HG03060 (cell line): ENCODE results near the gene ADAP2.
"Not testable (repeated sequence)": the region's sequence is repeated elsewhere in the genome, so short reads cannot be mapped to it uniquely, and the experiment has no call there.

ENCODE experiments used
- ATAC-seq: cut with Tn5 transposase; IDR thresholded peaks from one replicate; pipeline ENCODE4 v1.9.1; 2021; ENCODE audit warnings: low read depth, moderate number of reproducible peaks; ENCODE audit not compliant: unreplicated experiment

ADAP2 gene, protein sequence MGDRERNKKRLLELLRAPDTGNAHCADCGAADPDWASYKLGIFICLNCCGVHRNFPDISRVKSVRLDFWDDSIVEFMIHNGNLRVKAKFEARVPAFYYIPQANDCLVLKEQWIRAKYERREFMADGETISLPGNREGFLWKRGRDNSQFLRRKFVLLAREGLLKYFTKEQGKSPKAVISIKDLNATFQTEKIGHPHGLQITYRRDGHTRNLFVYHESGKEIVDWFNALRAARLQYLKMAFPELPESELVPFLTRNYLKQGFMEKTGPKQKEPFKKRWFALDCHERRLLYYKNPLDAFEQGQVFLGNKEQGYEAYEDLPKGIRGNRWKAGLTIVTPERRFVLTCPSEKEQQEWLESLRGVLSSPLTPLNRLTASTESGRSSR

DNA sequence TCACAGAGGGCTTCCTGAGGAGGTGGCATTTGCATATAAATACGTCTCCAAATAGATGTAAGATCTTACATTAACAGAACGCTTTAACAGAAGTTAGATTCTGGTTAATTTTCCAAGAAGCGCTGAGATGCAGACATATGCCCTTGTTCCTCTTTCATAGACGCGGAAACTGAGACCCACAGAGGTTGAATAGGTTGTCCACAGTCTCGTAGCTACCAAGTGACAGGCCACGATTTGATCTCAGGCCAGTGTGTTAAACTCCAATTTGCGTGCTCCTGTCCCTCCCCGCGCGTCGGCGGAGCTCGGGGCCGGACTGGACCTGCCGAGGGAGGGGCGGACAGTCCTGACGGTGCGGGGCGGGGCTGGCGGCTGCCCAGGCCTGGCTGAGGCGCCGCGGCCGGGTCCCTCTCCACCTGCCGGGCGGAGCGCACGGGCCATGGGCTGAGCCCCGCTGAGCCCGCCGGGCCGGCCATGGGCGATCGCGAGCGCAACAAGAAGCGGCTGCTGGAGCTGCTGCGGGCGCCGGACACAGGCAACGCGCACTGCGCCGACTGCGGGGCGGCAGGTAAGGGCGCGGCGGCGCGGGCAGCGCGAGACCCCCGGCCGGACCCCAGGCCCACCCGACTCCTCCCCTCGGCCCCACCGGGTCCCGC lies at the start of gene ADAP2:
ADAP2 (plus strand) TSS at position 402 of the 653 bp plus-strand sequence; CDS start at position 472, 70 bp downstream.
- ATAC-seq = no peak

DNA sequence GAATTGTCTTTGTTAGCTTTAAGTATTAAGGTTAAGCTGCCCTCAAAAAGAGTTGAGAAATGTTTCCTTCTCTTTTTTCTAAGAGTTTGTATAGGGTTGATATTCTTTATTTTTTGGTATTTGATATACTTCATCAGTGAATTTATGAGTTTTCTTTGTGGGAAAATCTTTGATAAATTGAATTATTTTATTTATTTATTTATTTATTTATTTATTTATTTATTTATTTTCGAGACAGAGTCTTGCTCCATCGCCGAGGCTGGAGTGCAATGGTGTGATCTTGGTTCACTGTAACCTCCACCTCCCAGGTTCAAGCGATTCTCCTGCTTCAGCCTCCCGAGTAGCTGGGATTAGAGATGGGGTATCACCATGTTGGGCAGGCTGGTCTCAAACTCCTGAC lies 35.6 kb upstream of the ADAP2 start:
- no peak for ATAC-seq

DNA sequence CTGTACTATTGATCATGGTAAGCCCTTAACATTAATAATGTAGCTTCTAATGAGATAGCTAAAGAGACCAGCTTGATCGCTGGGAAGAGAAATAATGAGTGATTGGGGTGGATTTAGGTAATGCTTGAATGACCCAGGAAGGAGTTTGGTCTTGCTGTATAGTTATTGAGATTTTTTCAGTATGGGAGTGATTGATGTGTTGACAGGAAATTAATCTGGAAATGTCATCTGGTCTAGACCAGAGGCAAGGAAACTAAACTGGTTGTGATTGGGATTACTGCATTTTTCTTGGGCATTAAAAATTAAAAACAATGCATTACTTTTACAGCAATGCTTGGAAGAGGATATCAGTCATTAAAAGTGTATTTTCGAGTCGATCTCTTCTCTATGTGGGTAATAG lies 27.5 kb upstream of the ADAP2 start:
- ATAC-seq = no peak

DNA sequence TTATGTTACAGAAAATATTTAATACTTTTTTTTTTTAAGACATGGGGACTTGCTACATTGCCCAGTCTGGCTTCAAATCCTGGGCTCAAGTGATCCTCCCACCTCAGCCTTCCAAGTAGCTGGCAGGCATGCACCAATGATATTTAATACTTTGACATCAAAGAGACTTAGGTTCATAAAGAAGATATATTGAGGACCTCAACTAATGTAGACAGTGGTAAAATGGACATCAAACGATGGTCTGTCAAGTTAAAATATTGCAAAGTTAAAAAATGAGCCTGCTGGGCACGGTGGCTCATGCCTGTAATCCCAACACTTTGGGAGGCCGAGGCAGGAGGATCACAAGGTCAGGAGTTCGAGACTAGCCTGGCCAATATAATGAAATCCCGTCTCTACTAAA lies 24.4 kb upstream of the ADAP2 start:
- ATAC-seq = no peak

DNA sequence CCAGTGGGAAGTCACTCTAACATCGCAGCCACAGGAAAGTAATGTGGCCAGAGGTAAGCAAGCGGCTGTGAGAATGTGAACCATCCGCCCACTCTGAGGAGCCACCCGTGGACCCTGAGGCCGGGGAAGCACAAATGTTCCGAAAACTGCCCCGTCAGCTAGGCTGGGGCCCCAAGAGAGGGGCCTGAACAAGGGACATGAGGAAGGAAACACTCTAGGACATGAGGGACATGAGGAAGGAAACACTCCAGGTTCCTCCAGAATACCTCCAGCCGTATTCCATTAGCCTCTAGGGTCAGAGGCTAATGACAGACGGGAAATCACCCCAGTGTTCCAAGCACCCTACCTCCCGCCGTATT lies 16.0 kb upstream of the ADAP2 start:
- peak; percentile 21 for ATAC-seq

DNA sequence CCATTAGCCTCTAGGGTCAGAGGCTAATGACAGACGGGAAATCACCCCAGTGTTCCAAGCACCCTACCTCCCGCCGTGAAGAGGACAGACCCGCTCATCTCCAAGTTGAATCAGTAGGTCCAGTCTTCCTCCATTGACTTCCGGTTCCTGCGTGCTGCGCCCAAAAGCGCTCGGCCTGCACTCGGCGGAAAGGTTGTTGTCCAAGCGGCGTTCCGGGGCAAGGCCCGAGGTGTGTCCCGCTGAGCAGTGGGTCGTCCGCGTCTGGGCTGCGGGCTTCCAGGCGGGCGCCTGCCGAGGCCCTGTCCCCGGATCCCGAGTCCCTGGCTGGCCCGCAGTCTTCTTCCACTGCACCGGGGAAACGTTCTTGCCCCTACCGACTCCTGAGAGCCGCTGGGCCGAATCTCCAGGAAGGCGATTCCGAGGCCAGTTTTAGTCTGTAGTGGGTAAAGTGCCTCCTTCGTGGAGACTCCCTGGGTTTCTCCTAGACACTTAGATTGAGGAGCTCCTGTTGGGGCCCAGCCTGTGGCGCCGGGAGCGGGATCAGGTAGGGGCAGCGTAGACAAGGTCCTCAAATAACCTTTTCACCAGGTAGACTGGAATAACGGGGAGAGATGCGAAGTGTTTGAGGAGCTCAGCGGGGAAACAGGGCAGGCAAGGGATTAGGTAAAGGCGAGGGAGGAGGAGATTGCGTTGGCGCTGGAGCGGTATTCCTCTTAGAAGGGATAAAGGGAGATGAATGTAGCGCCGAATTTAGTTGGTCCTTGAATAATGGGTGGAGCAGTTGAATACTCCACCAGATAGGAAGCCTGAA lies 15.4 kb upstream of the ADAP2 start, which contains the start of gene TEFM:
TEFM (minus strand) TSS at position 138 of the 811 bp plus-strand sequence; CDS start at position 98, 40 bp downstream.
- ATAC-seq = peak; percentile 83

DNA sequence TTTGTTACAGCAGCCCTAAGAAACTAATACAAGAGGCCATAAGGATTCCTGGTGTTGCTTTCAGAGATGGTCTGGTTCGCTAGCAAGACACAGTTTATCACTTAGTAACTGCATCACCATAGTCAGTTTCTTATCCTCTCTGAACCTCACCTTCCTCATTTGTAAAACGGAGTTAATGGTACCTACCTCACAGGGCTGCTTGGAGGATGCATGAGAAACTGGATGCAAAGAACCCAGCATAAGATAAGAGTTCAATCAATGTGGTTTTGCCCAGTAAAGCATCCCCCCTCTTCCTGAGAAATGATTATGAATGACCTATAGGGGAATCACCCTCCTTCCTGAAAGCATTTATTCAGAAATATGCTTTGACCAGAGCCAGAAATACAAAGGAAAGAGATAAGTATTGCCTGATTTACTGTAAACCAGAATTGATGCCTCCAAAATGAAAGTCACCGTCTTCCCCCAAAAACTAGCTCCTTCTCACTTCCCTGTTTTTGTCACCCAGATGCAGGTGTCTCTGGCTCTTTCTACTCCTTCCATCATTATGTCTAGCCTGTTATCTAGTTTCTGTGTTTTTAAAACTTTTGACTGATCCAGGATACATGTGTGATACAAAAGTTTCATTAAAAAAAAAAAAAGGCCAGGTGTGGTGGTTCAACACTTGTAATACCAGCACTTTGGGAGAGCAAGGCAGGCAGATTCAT lies 12.9 kb upstream of the ADAP2 start:
- no peak for ATAC-seq

DNA sequence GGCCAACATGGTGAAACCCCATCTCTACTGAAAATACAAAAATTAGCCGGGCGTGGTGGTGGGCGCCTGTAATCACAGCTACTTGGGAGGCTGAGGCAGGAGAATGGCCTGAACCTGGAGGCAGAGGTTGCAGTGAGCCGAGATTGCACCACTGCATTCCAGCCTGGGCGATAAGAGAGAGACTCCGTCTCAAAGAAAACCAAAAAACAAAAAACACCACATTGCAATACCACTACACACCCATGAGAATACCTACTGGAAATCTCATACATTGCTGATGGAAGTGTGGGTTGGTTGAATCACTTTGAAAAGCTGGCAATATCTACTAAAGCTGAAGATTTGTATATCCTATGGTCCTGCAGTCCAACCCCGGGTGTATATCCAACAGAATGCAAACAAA lies 11.6 kb upstream of the ADAP2 start:
- ATAC-seq = not testable (repeated sequence)

DNA sequence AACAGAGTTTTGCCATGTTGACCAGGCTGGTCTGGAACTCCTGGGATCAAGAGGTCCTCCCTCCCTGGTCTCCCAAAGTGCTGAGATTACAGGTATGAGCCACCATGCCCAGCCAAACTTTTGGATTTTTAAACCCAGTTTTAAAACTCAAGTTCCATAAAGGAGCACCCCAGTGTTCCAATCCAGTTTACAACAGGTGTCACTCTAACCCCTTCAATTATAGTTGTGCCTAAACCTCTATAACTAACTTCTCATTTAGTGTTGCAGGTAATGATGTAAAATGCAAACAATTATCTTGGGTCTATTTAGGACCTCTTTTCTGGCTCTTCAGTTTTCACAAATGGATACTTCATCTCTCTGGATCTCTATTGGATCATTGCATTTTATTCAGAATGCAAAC lies 7.8 kb upstream of the ADAP2 start:
- no peak for ATAC-seq

DNA sequence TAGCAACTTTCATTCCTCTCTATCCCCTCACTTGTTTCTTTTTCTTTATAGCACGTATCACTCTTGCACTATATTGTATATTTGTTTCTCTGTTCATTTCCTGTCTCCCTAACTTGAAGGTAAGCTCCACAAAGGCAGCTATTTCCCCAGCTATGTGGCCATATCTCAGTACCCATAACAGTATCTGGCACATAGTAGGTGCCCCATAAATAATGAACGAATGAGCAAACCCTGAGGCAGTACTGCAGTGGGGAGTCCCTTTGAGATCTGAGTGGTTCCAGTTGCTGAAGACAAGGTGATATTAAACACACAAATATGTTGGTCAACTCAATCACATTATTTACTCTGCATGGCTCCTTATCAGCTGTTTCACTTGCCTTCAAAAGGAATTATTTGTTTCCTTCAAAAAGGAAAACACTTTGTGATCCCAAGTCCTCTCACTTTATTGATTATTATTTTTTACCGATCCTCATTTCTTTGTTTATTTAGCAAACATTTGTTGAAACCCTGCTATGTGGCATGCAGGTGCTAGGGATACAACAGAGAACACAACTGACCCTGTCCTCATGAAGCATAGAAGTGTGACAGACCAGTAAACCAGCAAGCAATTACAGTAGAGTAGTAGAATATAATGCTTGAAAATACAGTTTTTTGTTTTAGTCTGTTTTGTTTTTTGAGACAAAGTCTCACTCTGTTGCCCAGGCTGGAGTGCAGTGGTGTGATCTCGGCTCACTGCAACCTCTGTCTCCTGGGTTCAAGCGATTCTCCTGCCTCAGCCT lies 5.7 kb upstream of the ADAP2 start:
- no peak for ATAC-seq

DNA sequence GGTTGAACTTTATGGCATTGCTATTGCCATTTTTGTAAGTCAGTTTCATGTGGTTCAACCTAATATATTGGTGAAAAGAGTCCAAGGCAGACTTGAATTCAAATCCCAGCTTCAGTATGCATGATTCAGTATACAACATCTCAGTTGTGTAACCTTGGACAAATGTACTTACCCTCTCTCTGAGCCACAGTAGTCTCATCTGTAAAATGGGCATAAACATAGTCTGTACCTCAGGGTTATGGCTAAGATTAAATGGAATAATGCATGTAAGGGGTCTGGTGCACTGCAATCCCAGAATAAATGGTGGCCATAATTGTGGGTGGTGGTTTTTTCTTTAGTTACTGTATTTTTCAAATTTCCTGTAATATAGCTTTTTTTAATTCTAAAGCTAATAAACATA lies 4.7 kb upstream of the ADAP2 start:
- no peak for ATAC-seq

DNA sequence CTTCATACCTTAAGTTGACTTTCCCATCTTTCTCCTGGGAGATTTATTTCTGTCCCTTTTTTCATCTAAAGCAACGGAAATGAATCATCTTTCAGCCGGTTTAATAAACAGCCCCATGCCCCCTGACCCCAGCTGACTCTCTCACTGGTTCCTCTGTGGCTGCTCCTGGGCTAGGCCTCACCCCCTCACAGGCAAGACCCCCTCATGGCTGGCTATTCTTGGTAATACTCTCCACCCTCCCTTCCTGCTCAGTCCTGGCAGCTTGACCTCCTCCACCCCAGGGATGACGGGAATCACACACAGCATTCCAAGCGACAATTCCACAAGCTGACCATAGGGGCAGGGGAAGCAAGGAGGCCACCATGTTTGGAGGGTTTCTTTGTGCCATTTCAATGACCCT lies 1.5 kb upstream of the ADAP2 start:
- no peak for ATAC-seq

DNA sequence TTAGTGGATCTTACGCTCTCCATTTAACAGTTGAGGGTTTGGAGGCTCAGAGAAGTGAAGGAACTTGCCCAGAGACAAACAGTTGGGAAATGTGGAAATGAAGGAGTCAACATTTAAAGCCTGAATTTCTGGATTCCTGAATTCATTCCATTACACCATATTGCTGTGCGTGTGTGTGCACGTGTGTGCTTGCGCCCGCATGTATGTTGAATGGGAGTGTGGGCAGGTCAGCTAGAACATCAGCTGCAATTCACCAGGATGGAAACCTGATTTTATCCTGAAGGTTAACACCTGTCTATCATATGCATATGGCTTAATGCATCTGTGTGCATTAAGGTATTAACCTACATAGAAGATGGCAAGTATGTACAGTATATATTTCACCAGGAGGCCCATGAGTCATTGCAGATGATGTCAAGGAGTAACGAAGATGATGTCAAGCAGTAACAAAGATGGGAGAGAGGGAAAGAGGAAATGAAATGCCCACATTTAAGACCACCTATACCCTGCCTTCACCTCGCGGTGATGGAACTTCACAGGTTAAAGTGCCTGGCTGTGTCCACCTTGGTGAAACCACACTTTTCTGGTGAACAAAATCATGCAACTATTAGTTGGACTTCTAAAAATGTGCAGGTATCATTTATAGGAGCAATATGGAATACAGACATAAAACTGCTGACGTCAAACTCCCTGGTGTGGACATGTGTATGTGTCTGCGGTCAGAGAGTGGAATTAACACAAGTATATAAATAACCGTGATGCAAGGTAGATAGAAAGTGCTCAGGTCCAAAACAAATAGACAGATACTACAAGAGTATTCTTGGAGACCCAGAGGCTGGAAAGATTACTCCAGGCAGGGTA lies 832 bp upstream of the ADAP2 start:
- ATAC-seq = no peak

DNA sequence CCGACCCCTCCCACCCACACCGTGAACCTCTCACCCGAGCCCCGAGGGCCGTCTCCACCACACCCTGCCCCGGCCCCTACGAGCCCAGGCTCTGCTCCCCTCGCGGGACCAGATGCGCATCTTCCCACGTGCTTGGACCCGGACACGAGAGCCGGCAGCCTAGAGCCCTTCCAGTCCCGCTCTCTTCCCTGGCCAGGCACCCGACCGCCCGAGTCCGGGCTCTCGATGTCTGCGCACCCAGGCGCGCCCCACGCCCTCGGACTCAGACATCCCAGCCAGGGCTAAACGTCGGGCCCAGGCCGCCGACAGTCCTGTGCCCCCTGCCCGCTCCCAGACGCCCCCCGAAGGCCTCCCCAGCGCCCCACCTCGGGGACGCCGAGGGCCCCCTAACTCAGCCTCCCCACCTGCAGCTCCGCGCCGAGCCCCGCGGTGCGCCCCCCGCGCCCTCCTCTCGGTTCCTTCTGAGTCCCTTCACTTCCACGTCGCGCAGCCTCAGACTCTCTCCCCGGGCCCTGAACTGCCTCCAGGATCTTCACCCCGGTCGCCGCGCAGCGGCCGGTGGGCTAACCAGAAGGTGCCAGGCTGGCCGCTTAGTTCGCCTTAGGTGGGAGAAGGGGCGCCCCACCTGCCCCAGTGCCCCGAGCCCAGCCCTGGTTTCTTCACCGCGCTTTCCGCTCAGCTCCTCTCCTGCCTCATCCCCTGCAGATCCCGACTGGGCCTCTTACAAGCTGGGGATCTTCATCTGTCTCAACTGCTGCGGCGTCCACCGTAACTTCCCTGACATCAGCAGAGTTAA lies 688 bp downstream of the ADAP2 start:
- ATAC-seq = no peak

DNA sequence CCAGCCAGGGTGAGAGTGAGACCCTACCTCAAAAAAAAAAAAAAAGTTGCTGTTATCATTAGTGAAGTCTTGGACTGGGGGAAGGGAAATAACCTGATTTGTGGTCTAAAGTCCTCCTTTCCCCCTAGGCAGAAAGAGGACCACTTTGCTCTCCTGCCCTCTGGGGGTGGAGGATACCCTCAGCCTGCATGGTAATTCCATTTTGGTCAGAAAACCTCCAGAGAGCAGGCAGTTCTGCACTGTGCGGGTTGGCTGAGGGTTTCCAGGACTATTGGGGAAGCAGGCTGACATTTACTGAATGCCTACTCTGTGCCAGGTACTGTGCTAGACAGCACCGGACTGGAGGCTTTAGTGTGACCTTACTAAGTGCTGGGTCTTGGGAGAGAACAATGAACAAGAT lies 2.6 kb downstream of the ADAP2 start:
- no peak for ATAC-seq

DNA sequence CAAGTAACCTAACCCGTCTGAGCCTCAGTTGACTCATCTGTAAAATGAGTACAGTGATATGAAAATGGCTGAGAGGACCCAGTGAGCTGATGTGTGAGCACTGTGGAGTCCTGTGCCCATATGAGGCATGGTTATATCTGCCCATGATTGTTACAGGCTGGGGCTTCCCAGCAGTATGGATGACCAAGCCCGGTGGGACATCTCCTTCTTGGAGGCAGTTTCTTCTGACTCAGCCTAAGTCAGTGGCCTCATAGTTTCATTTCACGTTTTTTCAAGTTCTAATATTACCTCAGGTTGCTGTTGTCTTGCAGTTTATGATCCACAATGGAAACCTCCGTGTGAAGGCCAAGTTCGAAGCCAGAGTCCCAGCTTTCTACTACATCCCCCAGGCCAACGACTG lies 4.8 kb downstream of the ADAP2 start:
- ATAC-seq = no peak

DNA sequence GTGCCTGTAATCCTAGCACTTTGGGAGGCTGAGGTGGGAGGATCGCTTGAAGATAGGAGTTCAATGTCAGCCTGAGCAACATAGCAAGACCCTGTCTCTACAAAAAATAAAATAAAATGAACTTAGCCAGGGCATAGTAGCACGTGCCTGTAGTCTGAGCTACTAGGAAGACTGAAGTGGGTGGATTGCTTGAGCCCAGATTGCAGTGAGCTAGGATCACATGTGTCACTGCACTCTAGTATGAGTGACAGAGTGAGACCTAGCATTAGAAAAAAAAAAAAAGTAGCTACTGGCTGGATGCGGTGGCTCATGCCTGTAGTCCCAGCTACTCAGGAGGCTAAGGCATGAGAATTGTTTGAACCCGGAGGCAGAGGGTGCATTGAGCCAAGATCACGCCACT lies 6.0 kb downstream of the ADAP2 start:
- ATAC-seq = no peak

DNA sequence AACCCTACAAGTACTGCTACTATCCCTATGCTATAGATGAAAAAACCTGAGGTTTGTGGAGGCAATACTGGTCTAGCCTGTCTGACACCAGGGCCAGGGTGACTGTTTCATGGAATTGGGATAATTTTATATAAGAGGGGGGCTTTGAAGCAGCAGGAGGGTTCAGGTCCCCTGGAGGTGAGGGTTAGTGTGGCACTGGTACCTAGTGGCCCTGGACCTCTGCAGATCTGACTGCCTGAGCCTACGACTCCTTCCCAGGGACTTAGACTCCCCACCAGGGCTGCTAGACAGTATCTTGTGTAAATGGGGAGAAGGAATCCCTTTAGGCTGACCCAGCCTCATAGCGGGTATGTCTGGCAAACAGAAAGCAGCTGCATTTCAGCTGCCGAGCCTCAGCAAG lies 6.8 kb downstream of the ADAP2 start:
- ATAC-seq = no peak
